NCI-H2029 treated with DMSO at 0.1 percent for 48 hours (cell line): ENCODE data around the gene CFC1.
"Not testable (repeated sequence)": the region's sequence is repeated elsewhere in the genome, so short reads cannot be mapped to it uniquely, and the experiment has no call there.

ENCODE experiments used
- DNase-seq: peaks from one replicate; lab custom pipeline; 2025; lab: John Stamatoyannopoulos, UW

The CFC1 gene

GRCh38 chr2:130582970-130583369 is 16.4 kb downstream of the CFC1 start:
- DNase-seq = not testable (repeated sequence)

DNA sequence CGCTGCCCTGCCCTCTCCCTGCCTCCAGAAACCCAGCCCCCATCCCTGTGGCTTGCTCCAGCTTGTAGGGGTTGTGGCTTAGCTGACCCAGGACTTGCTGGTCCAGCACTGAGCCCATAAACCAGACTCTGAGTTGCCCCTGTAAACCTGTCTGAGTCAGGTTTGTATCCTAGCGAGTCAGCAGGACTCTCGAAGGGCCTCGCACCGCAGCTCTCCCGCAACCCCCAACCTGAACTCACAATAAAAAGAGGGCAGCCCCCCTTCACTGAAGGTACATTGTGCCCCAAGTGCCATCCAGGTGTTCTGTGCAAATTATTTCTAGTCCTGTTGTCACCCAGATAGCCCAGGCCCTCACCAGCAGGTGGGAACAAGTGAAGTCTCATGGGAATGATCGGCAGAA is 17.9 kb downstream of the CFC1 start:
- DNase-seq = not testable (repeated sequence)

- not testable (repeated sequence) for DNase-seq
These were observed 20.3 kb downstream of the CFC1 start for GRCh38 chr2:130579121-130579520.

DNA sequence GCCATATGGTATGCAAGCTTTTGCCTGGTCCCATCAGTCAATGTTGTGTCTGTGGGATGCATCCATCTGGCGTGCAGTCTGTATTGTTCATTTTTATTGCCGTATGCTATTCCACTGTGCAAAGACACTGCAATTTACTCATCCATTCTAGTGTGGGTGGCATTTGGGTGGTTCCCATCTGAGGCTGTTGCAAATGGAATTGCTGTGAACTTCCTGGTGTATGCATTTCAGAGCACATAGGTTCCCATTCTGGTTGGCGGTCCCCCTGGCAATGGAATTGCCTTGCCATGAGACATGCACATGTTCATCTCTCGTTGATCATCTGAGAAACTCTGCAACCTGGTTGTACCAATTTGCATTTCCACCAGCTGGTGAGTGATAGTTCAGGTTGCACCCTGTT is 21.8 kb downstream of the CFC1 start:
- not testable (repeated sequence) for DNase-seq

- not testable (repeated sequence) for DNase-seq
These were observed 23.1 kb downstream of the CFC1 start for GRCh38 chr2:130576209-130576784.

GRCh38 chr2:130574230-130574629 is 25.1 kb downstream of the CFC1 start:
- not testable (repeated sequence) for DNase-seq

DNA sequence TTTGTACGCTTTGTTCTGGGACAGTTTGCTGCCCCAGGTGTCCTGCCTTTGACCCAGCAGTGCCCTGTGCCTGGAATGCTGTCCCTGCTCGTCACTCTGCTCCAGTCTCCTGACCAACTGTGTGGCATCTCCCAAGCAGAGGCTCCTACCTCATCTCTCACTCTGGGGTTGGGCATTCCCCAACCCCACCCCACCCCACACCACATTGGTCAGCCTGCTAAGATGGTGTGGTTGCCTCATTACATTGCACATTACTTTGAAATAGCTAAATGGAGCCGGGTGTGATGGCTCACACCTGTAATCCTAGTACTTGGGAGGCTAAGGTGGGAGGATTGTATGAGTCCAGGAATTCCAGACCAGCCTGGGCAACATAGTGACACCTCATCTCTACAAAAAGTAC is 27.4 kb downstream of the CFC1 start:
- not testable (repeated sequence) for DNase-seq

GRCh38 chr2:130566165-130566564 is 33.2 kb downstream of the CFC1 start:
- DNase-seq = not testable (repeated sequence)

DNA sequence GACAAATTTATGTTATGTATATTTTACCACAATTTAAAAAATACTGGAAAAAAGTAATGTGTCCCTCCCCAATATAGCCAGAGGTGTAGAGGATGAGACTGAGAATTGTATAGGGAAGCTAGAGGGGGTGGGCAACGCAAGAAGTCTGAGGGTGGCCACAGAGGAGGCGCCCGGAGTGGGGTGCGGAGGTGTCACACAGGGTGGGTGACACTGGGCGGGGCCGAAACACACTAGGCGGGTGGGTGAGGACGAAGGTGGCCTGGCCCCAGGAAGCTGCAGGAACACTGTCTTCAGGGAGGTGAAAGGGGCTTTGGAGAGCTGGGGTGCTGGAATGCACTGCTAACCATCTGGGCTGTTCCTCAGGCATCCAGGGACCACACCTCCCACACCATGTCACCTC is 42.9 kb downstream of the CFC1 start:
- DNase-seq = not testable (repeated sequence)

DNA sequence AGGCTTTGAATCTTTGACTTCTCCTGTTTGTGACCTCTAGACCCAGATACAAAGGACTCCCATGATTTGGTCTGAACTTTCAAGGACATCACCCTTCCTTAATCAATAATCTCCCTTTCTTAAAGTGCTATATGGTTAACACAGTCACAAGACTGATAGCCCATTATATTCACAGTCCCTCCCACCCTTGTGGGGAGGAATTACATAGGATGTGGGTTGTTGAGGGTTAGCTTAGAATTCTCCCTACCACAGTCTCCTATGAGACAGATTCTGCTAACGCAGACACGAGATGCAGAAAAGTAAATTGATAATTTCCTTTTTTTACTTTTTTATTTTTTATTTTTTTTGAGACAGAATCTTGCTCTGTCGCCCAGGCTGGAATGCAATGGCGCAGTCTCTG is 45.2 kb downstream of the CFC1 start:
- DNase-seq = not testable (repeated sequence)

GRCh38 chr2:130549475-130549874 is 49.9 kb downstream of the CFC1 start:
- not testable (repeated sequence) for DNase-seq

GRCh38 chr2:130548418-130548817 is 51.0 kb downstream of the CFC1 start:
- DNase-seq = not testable (repeated sequence)

DNA sequence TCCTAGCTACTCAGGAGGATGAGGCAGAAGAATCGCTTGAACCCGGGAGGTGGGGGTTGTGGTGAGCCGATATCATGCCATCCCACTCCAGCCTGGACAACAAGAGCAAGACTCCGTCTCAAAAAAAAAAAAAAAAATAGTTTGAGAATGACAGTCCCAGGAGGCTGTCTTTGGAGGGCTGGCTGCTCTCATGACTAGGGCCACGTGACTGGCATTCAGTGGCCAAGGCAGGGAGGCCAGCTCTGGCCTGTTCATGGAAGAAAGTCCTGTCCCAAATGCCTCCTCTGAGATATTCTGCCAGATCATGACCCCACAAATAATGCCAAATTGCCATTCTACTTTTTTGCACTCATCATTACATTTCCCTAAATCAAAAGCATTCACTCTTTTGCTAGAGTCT is 54.4 kb downstream of the CFC1 start:
- DNase-seq = not testable (repeated sequence)

- DNase-seq = not testable (repeated sequence)
These were observed 55.4 kb downstream of the CFC1 start for GRCh38 chr2:130543785-130544528.

DNA sequence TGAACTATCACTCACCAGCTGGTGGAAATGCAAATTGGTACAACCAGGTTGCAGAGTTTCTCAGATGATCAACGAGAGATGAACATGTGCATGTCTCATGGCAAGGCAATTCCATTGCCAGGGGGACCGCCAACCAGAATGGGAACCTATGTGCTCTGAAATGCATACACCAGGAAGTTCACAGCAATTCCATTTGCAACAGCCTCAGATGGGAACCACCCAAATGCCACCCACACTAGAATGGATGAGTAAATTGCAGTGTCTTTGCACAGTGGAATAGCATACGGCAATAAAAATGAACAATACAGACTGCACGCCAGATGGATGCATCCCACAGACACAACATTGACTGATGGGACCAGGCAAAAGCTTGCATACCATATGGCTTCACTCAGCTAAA is 56.6 kb downstream of the CFC1 start:
- DNase-seq = not testable (repeated sequence)
